Myometrial cell (primary cell): ENCODE results near the gene CTTNBP2NL. TPM values are rescaled to one million over a fixed set of nuclear protein-coding genes. Genes with fewer than 3 reads are reported as not detected.

Experiments used
- total RNA-seq: library from RNA; depleted of rRNA; stranded (reverse); fragments of >200 nt; gene quantifications from 2 replicates; pipeline ENCODE4 v1.2.3, GENCODE V29; 2015

The CTTNBP2NL gene, protein sequence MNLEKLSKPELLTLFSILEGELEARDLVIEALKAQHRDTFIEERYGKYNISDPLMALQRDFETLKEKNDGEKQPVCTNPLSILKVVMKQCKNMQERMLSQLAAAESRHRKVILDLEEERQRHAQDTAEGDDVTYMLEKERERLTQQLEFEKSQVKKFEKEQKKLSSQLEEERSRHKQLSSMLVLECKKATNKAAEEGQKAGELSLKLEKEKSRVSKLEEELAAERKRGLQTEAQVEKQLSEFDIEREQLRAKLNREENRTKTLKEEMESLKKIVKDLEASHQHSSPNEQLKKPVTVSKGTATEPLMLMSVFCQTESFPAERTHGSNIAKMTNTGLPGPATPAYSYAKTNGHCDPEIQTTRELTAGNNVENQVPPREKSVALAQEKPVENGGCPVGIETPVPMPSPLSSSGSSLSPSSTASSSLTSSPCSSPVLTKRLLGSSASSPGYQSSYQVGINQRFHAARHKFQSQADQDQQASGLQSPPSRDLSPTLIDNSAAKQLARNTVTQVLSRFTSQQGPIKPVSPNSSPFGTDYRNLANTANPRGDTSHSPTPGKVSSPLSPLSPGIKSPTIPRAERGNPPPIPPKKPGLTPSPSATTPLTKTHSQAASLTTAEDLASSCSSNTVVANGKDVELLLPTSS
- 13.0 and 17.5 TPM in 2 replicates for total RNA-seq

DNA sequence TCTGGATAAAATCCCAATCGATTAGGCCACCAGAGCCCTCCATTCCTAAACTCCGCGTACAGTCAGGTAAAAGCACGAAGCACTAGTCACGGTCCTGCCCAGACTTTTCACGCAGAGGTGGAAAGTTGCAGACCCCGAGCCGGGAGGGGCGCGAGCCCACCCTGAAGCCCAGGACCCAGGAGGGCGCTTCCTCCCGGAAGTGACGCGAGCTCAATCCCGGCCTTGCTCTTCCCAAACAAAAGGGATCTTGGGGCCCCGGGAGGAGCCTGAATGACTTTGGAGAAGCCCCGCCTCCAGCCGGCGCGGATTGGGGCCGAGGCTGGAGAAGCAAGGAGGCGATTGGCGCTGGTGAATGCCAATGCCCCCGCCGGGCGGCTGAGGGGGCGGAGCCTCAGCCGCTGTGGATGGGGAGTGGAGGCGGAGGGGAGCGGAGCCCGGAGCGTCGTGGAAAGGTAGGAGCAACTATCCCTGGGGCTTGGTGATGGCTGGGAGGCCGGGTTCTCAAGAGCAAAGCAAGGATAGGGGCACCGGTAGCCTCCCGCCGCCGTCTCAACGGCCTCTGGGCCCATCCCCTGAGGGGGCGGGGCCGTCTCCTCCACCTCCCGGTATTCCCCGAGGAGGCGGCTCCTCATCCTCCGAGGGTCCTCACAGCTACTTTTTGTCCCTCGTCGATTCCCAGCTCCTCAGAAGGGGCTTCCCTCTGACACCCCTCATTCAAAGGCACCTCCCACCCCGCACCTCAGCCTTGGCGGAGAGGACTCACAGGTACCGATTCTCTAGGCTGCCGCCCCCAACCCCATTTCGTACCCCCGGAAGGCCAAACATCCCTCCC lies at the start of gene CTTNBP2NL:
Gene CTTNBP2NL (plus strand): TSS at position 394 of the 832 bp plus-strand sequence. CDS start 19,952 bp downstream, outside the sequence.

DNA sequence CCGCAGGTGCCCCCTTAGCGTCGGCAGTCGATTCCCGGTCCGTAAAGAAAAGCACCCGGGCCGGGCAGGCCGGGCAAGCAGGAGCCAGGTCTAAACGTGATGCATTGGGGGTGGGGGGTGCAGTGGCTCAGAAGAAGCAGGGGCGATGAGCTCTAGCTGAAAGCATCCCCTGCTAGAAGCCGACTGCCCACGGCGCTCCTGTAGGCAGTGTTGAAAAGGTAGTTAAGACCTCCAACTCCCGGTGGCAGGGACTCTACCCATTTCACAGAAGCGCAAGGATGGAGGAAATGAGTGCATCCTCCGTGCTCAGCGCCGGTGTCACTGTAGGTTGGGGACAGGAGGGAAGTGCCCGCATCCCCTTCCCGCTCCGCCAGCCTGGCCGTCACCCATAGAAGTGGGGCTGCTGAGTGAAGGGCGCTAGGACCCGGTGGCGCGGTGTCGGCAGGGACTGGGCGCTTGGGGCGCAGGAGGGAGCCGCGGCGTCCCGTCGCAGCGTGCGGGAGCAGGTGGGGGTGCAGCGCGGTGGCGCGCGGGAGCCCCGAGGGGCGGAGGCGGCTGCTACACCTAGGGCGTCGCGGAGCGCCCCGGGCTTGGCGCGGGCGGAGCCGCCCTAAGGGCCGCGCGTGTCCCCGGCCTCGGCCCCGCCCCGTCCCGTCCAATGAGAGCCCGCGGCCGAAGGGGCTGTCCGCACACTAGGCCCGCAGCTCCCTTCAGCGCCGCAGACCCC lies 112.4 kb downstream of the CTTNBP2NL start, which contains the start of gene WNT2B:
Gene WNT2B (plus strand): TSS at position 688 of the 727 bp plus-strand sequence. CDS start 298 bp downstream, outside the sequence.

Other genes with a start within 250 kb of the CTTNBP2NL start
- 5.7 and 6.3 TPM in 2 replicates for gene WNT2B, start 112.8 kb downstream of the CTTNBP2NL start, total RNA-seq
- gene ST7L, start 222.9 kb downstream of the CTTNBP2NL start, total RNA-seq: 8.4 and 16.5 TPM in 2 replicates
- gene CAPZA1, start 223.6 kb downstream of the CTTNBP2NL start, total RNA-seq: 271 and 279 TPM in 2 replicates